ENCODE data around the gene ATG4B. TPM values are rescaled to one million over a fixed set of nuclear protein-coding genes. Genes with fewer than 3 reads are reported as not detected.

ATG4B gene
- total and polyA plus RNA-seq, 9 of the 15 experiments (the other 6 are each of a cell fraction or from before 2014, with no cell fraction given): 5.9 to 58.8 (median 35.6) TPM

GRCh38 chr2:241680827-241681599, 43.5 kb downstream of the ATG4B start:
- H3K79me2 ChIP-seq (ENCODE audit: control insufficient read depth, insufficient read depth, low read length): peaks cover 24% of the 10 kb centered on the region
- 96% methylated on average over 12 of the region's 14 CpGs for WGBS (ENCODE audit: insufficient coverage, low coverage, missing lambda C conversion rate)
- H3K27ac ChIP-seq (ENCODE audit: extremely low read depth, low read depth, low read length): no peak overlapping the region
- TF ChIP-seq ZNF212 (CRISPR knock-in tag; IDR thresholded peaks at IDR 0.05) (no peak), KAT7 (CRISPR knock-in tag; IDR thresholded peaks at IDR 0.05; ENCODE audit: borderline replicate concordance) (no peak), BMI1 (IDR thresholded peaks at IDR 0.05; ENCODE audit: low read length) (no peak), ZNF121 (CRISPR knock-in tag; conservative IDR thresholded peaks at IDR 0.05) (no peak), FOXA1 (IDR thresholded peaks at IDR 0.05; ENCODE audit: borderline replicate concordance) (no peak), ESRRB (CRISPR knock-in tag; IDR thresholded peaks at IDR 0.05; ENCODE audit: borderline replicate concordance) (no peak), NCOA6 (IDR thresholded peaks at IDR 0.05) (no peak), ZNF184 (CRISPR knock-in tag; IDR thresholded peaks at IDR 0.05) (no peak), U2AF2 (optimal IDR thresholded peaks at IDR 0.05; ENCODE audit: low read depth, low read length) (no peak), TRIM28 (IDR thresholded peaks at IDR 0.05) (no peak)
- TF ChIP-seq, protein P1, sequence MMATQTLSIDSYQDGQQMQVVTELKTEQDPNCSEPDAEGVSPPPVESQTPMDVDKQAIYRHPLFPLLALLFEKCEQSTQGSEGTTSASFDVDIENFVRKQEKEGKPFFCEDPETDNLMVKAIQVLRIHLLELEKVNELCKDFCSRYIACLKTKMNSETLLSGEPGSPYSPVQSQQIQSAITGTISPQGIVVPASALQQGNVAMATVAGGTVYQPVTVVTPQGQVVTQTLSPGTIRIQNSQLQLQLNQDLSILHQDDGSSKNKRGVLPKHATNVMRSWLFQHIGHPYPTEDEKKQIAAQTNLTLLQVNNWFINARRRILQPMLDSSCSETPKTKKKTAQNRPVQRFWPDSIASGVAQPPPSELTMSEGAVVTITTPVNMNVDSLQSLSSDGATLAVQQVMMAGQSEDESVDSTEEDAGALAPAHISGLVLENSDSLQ (IDR thresholded peaks at IDR 0.05): no peak
- TF ChIP-seq, protein P2, sequence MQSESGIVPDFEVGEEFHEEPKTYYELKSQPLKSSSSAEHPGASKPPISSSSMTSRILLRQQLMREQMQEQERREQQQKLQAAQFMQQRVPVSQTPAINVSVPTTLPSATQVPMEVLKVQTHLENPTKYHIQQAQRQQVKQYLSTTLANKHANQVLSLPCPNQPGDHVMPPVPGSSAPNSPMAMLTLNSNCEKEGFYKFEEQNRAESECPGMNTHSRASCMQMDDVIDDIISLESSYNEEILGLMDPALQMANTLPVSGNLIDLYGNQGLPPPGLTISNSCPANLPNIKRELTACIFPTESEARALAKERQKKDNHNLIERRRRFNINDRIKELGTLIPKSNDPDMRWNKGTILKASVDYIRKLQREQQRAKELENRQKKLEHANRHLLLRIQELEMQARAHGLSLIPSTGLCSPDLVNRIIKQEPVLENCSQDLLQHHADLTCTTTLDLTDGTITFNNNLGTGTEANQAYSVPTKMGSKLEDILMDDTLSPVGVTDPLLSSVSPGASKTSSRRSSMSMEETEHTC (IDR thresholded peaks at IDR 0.05): no peak
- peaks cover 4 to 11% of the 10 kb centered on the region in 2 experiments; a peak in 4 of 5 replicates for H3K4me1 ChIP-seq (replicated peaks in 1 of 2; ENCODE audit: control insufficient read depth in 2 of 2, insufficient read depth in 2 of 2, low read length in 2 of 2)
- no peaks in the 10 kb centered on the region for H4K20me1 ChIP-seq (replicated peaks; ENCODE audit: control insufficient read depth, insufficient read depth, low read length)
- H3K9me3 ChIP-seq (replicated peaks; ENCODE audit: control insufficient read depth, insufficient read depth, low read depth, low read length): no peaks in the 10 kb centered on the region
- H3K4me2 ChIP-seq (ENCODE audit: insufficient read depth, low read length): no peak overlapping the region
- H3K27me3 ChIP-seq (ENCODE audit: control insufficient read depth in 2 of 2, insufficient read depth in 2 of 2, low read length in 2 of 2): no peaks in the 10 kb centered on the region
- ChIA-PET CTCF (ENCODE audit: low intra/inter-chr PET ratio) (no interaction called here), POLR2A (interaction anchor here (0.6 kb wide), 1 partner anchor 187 kb away, joined by 4 read pairs; no protein-coding TSS in a partner anchor)
- H3K9ac ChIP-seq (ENCODE audit: insufficient read depth in 1 of 2, low read depth in 2 of 2, low read length in 2 of 2): no peak overlapping the region
- intact Hi-C loops (cut with micrococcal nuclease): no loop called here
- H3K36me3 ChIP-seq (ENCODE audit: control insufficient read depth, insufficient read depth, low read length): peaks cover 92% of the 10 kb centered on the region
- in situ Hi-C loops (cut with MboI): no loop called here
- no peak overlapping the region for H3K4me3 ChIP-seq
- no peak overlapping the region for H2AFZ ChIP-seq (ENCODE audit: low read depth, low read length)
- H3K9me1 ChIP-seq (ENCODE audit: control insufficient read depth, insufficient read depth, low read length): no peaks in the 10 kb centered on the region
- DNase-seq (ENCODE audit: extremely low read depth in 1 of 4, low spot score in 3 of 4) (no peak), FAIRE-seq (no peak), ATAC-seq (no peak)
- BruUV-seq (replicated peaks): no TSS peak
